GM19043 (cell line): Measurements from ENCODE around the gene STX7.

Experiments
- ATAC-seq: cut with Tn5 transposase; IDR thresholded peaks from one replicate; pipeline ENCODE4 v1.9.1; 2021; ENCODE audit warnings: low read depth; ENCODE audit not compliant: unreplicated experiment

Gene STX7

GRCh38 chr6:132479131-132479530 is 33.8 kb downstream of the STX7 start:
- ATAC-seq = no peak

GRCh38 chr6:132478674-132479073 is 34.2 kb downstream of the STX7 start:
- no peak for ATAC-seq

DNA sequence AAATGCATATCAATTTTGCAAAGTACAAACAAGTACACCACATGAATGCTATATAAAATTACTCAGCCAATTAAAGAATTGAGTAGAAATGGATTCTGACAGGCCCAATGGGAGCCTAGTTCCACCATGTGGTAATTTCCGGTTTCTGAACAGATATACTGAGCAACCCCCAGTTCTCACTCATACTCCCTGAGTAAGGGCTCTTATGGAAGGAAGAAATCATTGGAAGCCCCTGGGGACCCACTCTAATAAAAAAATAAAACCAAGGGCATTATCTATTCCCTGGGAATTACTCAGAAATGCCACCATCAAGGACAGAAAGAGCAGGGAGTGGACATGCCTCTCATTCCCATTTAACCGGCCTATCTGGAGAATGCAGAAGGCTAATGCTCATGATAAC is 34.6 kb downstream of the STX7 start:
- no peak for ATAC-seq

GRCh38 chr6:132476688-132477087 is 36.2 kb downstream of the STX7 start:
- no peak for ATAC-seq

DNA sequence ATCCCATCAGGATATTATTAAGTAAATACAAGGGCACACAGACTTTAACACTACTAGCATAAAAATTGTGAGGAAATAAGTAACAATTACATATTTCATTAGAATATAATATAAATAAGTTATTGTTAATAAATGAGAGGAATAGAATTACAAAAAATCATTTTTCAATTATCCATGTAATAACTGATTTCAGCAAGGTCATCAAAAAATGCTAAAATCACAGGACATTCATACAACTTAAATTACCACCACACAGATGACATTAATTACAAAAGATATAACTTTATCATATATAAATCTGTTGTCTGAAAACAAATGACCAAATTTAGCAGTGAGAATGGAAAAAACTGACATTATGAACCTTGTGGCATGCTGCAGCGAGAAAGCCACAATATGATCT is 37.0 kb downstream of the STX7 start:
- ATAC-seq = no peak

DNA sequence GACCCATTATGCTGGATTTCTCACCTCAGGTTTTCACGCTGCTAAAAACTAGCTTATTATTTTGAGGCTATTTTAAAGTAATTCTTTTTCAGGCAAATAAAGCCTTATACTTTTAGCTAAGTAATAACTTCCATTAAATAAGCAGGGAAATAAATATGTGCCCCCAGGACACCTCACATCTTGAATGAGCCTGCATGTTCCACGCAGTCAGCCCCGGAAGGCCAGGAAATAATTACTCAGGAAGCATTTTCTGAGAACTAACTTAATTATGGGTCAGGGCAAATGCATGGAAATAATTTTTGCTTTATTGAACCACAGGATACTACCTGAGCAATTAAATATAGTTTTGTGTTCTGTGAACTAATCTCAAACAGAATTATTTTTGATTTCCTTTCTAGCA is 41.1 kb downstream of the STX7 start:
- ATAC-seq = no peak

- ATAC-seq = no peak
These were observed 46.0 kb downstream of the STX7 start for GRCh38 chr6:132466952-132467351.

GRCh38 chr6:132465530-132466485 is 47.1 kb downstream of the STX7 start:
- peak; percentile 84 for ATAC-seq

DNA sequence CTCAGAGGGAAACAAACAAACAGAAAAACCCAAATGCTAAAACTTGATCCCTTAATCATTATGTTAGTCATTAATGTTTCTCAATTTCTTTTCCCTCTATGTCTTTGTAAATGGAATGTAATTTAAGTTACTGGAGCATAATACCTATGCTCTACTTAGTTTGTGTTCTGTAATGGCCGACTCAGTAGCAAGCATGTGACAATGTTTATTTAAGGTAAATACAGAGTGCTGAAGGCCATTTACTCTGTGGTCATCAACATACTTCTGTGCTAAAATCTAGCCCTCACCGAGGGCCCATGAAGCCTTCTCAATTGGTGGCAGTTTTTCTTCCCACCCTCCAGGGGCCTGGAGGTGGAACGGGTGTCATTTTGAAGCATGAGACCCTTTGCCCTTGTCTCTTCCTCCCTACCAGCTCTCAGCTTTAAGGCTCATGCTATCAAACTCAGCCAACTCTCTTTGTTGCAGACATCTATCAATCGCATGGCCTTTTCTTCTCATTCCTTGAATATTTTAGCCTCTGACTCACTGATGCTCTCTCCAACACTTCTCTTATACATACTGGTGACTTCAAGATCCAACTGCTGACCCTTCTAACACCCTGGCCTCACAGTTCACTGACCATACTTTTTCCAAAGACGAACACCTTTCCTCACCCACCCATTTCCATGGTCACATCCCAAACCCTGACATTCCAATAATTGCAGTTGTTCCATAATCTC is 48.2 kb downstream of the STX7 start:
- ATAC-seq = no peak

- no peak for ATAC-seq
These were observed 51.0 kb downstream of the STX7 start for GRCh38 chr6:132461958-132462357.

GRCh38 chr6:132459605-132459952 is 53.3 kb downstream of the STX7 start:
- no peak for ATAC-seq

DNA sequence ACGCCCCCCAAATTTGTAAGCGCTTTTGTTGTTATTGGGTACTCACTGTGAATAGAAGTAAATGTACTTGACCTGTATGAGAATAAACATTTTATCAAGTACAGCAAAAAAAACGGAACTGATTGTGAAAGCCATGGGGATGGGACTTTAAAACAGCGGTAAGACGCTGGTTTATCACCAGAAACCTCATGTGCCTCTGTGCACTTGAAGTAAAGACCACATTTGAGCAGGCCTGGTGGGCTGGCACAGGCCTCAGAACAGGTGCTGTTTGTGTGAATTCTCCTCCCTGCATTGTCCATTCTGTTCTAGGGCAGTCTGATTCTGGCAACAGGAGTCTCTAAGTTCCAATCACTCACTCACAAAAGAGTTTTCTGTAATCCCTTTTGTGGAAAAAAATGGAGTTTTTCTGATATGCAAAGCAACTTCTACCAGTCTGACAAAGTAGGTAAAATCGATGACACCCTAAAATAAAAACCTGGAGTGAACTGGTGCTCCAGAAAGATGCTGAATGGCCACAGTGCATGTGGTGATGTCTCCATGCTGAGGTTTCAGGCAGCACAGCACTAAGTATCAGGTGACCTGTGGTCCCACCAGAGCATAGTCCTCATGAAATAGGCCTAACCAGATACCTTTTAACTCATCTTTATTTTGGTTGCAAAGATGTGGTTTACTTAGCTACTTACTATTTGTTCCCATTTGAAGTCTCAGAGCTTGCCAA is 53.9 kb downstream of the STX7 start:
- no peak for ATAC-seq

- ATAC-seq = peak; percentile 91
These were observed 56.2 kb downstream of the STX7 start for GRCh38 chr6:132456700-132457143.

DNA sequence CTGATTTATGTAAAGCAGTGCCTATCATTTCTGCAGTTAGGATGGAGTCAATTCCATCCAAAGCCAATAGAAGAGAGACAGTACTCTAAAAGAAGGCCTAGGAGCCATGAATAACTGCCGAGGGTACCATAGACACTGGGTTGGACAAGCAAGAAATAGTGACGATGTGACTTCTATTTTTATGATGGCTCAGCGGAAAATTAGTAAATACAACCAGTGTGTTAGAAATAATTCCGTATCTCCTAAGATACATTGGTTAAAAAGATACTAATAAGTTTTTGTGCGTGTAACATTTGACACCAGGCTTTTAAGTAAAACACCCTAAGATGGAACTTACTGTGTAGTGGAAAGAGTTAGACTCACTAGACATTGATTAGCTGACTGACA is 66.1 kb downstream of the STX7 start:
- ATAC-seq = no peak

GRCh38 chr6:132446141-132446854 is 66.6 kb downstream of the STX7 start:
- no peak for ATAC-seq

GRCh38 chr6:132445201-132445951 is 67.5 kb downstream of the STX7 start:
- no peak for ATAC-seq

DNA sequence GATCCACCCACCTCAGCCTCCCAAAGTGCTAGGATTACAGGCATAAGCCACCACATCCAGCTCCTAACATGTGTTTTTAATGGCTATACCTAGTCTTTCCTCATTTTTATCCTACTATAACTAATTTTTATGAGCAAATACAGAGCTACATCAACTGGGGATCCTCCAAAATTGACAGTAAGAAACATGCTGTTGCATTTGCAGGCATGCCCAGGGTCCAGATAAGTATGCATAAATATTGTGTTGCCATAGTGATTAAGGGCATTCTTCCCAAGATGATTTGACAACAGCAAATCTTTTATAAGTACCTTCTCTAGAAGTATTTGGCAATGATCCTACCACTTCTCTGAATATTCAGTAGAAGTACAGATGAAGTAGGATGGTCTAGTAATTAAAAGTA is 69.7 kb downstream of the STX7 start:
- ATAC-seq = no peak

DNA sequence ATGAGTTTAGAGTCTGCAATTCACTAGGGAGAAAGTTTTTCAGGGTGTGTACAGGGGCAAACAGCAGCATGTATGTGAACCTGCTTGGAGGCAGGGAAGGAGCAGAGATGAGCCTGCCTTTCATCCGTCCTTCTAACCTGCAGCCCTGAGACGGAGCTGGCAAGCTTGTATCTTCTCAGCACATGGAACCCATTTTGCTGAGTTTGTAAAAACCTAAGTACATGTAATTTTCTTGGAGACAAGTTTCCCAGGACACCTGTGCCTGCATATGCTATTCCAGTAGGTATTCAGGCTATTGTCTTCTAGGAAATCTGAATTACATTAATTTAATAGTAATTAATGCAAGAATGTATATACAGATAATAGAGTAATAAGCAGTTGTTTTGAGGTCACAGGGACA is 82.8 kb downstream of the STX7 start:
- ATAC-seq = no peak

DNA sequence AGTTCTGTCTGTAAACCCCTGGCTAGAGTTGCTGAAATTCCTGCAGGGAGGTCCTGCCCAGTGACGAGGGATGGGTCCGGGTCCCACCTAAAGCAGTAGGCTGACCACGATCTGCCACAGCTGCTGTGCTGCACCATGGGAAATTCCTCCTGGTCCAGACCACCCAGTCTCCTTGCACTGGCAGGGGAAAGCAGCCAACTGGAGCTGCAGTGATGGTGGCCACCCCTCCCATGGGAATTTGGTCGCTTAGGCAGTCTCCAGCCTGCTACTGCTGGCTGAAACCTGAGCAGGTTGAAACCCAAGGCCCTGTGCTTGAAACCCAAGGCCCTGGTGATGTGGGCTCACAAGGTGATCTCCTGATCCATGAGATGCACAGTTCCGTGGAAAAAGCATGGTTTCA is 87.7 kb downstream of the STX7 start:
- no peak for ATAC-seq

GRCh38 chr6:132423839-132424238 is 89.1 kb downstream of the STX7 start:
- no peak for ATAC-seq
